ENCODE data around the gene PIK3CB.
"Not testable (repeated sequence)": the region's sequence is repeated elsewhere in the genome, so short reads cannot be mapped to it uniquely, and the experiment has no call there.

PIK3CB gene

GRCh38 chr3:138675393-138675792 lies 159.3 kb downstream of the PIK3CB start:
- no peak for FAIRE-seq

- FAIRE-seq: no peak
These were observed 160.8 kb downstream of the PIK3CB start for GRCh38 chr3:138673641-138674530.

- FAIRE-seq: no peak
These were observed 164.3 kb downstream of the PIK3CB start for GRCh38 chr3:138670407-138670806.

GRCh38 chr3:138668107-138668506 lies 166.6 kb downstream of the PIK3CB start:
- no peak for FAIRE-seq

GRCh38 chr3:138657508-138657907 lies 177.2 kb downstream of the PIK3CB start:
- no peak for FAIRE-seq

- FAIRE-seq: no peak
These were observed 181.2 kb downstream of the PIK3CB start for GRCh38 chr3:138653567-138653966.

GRCh38 chr3:138649134-138649533 lies 185.6 kb downstream of the PIK3CB start:
- FAIRE-seq: no peak

- no peak for FAIRE-seq
These were observed 188.2 kb downstream of the PIK3CB start for GRCh38 chr3:138646513-138646912.

- FAIRE-seq: no peak
These were observed 188.7 kb downstream of the PIK3CB start for GRCh38 chr3:138646008-138646407.

GRCh38 chr3:138642927-138643253 lies 191.8 kb downstream of the PIK3CB start:
- FAIRE-seq: no peak

- FAIRE-seq: no peak
These were observed 192.4 kb downstream of the PIK3CB start for GRCh38 chr3:138642226-138642926.

GRCh38 chr3:138640537-138640936 lies 194.2 kb downstream of the PIK3CB start:
- FAIRE-seq: no peak

GRCh38 chr3:138638641-138639040 lies 196.1 kb downstream of the PIK3CB start:
- no peak for FAIRE-seq

GRCh38 chr3:138629526-138629925 lies 205.2 kb downstream of the PIK3CB start:
- FAIRE-seq: no peak

GRCh38 chr3:138625707-138626365 lies 208.9 kb downstream of the PIK3CB start:
- no peak for FAIRE-seq

GRCh38 chr3:138624518-138624917 lies 210.2 kb downstream of the PIK3CB start:
- no peak for FAIRE-seq

- FAIRE-seq: no peak
These were observed 214.3 kb downstream of the PIK3CB start for GRCh38 chr3:138620431-138620830.

- FAIRE-seq: no peak
These were observed 219.3 kb downstream of the PIK3CB start for GRCh38 chr3:138615462-138615861.

GRCh38 chr3:138609898-138610266 lies 224.8 kb downstream of the PIK3CB start:
- no peak for FAIRE-seq

GRCh38 chr3:138608322-138609135 lies 226.2 kb downstream of the PIK3CB start, which contains the start of gene FAIM:
FAIM (plus strand) TSS chr3:138608771; CDS start chr3:138619727, 10,956 bp downstream.
- no peak for FAIRE-seq

- not testable (repeated sequence) for FAIRE-seq
These were observed 230.6 kb downstream of the PIK3CB start for GRCh38 chr3:138604106-138604595.

Measured in TTC549 (cell line).